Measurements from ENCODE around the gene ARGLU1.

Gene ARGLU1

DNA sequence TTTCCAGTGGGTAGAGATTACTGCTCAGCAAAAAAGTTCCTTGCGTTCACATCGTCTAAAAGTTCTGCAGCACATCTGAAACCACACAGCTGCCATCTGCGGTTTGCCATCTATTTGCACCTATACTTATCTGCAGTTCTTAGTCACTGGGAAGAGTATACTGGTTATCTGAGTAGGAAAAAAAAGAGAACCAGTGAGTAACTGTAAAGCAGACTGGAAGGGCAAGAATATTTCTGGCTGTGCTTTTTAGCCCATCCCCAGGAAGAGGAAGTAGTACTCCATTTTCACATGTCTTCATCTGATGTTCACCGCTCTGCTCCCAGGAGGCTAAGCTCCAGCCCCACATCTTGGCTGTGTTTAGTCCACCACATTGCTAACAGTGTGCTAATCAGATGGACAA, 68.0 kb downstream of the ARGLU1 start:
- no peak for DNase-seq (ENCODE audit: low spot score)

DNA sequence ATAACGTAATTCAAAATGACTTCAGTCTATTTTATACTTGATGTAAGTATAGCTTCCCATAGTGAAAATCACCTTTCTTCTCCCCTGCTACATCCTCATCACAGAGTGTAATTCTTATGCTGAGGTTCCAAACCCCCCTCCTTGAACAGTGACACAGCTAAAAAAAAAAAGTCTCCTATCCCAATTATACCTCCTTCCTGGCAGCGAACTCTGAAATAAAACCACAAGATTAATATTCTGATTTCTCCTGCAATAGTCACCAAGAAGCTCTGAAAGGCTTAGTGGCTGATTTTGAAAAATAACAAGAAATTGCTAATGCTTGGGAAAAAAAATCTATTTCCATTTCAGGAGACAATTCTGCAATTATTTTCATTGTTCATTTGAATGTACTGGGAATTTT, 68.8 kb downstream of the ARGLU1 start:
- DNase-seq (ENCODE audit: low spot score): no peak

DNA sequence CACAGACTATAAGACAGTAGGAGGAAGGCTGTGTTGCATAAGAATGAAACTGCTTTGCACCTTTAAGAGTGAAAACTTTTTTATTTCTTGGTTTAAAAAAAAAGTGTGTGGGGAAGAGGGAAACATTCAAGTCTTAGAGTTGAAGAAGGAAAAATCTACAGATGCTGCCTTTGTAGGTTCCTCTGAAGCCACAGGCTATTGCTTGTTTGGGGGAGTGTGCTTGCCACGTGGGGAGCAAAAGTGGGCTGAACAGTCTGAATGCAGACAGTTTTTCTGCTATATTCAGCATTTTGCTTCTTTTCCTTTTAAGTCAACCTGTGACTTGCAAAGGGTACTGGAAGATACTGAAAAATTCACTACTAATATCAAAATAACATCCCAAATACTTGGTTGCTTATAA, 69.4 kb downstream of the ARGLU1 start:
- no peak for DNase-seq (ENCODE audit: low spot score)

DNA sequence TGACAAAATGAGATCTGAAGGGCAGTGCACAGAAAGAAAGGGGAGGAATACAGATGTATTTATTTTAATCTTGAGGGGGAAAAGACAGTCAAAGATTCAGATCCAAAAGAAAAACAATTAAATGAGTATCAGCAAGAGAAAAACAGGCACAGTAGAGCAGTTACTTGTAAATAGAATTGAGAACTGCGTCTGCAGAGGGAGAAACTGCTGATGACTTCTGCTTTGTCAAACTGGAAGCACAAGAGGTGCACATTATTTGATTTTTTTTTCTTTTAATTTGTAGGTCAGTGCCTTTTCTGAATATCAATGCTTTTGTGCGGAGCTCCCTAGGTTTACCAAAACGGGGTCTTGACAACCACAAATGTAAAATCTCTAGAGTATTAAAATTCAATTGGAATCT, 69.8 kb downstream of the ARGLU1 start:
- no peak for DNase-seq (ENCODE audit: low spot score)

DNA sequence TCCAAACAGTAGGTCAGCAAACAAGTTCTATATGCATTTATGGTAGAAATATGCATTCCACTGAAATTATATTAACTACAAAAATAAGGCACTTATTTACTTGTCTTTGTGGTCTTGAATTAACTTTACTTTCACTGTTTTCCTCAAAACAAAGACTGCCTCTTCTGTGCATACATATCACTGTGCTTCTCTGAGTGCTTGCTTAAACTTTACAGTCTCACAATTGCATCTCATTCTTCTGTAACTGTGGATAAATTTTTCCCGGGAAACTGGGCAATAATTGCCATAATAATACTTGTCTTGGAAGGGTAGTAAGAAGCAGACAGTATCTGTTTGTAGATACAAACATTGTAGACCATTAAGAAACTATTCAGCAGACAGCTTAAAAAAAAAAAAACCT, 70.9 kb downstream of the ARGLU1 start:
- no peak for DNase-seq (ENCODE audit: low spot score)

DNA sequence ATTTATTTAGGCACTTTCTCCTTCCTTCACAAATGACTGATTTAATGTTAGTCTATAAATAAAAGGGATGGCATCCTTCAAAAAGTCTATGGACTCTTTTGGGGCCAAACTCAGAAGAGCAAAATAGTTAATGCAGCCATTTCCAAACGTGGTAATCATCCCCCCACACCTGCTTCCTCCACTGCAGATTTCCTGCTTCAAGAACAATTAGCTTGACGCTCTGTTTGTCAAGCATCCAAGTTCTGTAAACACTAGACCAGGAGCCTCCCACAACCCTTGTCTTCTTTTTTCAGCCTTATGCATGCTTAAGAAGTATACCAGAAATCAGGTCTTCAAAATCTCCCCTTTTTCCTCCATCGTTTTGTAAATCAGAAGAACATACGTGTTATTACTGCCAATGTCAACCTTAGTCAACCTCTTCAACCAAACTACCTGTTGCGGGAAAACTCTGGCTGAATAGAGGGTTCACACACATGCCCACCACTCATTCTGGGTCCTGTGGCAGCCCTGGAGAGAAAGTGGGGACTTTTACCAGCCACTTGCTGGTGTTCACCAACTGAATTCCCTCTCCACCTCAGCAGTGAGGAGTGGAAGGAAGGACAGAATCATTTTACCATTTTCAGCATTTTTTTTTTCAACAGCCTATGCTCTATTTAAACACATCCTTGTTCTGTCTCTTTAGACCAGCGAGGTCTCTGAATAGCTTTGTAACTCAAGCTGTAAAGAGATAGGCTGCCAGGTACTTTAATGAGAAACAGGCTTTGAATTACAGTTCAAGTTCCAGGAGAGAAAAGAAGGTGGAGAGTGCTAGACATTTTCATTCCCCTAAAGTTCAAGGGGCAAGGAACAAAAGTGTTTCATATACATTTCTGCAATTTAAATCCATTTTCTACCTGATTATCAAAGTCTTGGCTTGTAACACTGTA, 71.6 kb downstream of the ARGLU1 start:
- DNase-seq (ENCODE audit: low spot score): no peak

DNA sequence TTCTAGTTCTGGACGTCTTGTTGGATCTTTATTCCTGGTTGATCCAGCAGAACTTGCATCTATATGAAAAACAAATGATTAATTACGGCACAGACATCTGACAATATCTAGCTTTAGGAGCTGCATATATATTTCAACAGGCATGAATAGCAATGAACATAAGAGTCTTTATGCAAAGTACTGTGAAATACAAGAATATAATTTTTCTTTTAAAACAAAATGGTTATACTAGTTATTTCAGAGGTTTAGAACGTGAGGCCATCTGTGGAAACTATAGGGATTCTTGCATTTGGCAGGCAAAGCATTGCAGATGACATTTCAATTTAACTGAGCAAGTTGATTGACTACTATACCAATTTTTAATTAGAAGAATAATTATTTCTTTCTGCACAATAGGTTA, 73.0 kb downstream of the ARGLU1 start:
- no peak for DNase-seq (ENCODE audit: low spot score)

DNA sequence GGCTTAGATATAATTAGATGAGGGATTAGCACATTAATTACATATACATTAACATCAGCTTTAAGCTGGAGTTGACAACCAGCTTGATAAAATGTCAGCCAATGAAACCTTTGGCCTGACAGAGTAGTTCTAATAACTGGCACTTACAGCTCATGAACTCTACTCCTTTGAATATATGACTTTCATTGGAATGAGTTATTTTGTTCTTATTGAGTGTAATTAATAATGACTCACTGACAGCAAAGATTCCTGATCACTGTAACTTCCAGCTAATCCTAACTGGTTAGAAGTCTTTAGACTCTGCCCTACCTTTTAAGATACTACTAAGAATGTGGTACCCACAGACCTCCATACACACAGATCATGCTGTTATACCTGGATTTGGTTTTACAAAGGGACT, 73.4 kb downstream of the ARGLU1 start:
- DNase-seq (ENCODE audit: low spot score): no peak

DNA sequence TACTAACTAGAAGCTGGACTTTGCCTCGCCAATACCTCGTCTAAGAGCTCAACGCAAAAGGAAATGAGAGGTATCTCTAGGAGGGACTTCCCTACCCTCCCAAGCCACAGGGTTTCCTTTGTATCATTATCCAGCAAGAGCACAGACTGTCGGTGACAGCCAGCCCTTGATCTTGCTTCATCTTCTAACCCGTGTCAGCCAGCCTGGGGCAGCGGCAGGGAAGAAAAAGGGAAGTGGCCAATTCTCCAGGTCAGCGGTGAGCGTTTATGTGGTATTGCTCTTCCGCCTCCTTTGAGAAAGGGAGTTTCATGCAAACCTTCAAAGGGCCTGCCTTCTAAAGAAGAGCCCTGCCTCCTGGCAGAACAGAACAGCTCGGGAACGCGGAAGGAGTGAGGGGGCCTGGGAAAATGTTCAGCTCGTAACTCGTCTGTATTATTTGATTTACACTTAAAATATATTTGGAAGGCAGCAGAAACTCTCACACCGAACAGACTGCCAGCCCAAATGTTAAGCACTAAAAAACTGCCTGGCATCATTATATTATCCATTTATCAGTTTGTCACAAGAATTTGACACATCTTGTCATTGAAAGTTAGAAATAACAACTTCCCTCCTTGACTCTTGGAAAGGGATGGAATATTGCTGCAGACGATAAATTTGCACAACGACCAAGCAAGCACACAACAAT, 74.3 kb downstream of the ARGLU1 start:
- no peak for DNase-seq (ENCODE audit: low spot score)

DNA sequence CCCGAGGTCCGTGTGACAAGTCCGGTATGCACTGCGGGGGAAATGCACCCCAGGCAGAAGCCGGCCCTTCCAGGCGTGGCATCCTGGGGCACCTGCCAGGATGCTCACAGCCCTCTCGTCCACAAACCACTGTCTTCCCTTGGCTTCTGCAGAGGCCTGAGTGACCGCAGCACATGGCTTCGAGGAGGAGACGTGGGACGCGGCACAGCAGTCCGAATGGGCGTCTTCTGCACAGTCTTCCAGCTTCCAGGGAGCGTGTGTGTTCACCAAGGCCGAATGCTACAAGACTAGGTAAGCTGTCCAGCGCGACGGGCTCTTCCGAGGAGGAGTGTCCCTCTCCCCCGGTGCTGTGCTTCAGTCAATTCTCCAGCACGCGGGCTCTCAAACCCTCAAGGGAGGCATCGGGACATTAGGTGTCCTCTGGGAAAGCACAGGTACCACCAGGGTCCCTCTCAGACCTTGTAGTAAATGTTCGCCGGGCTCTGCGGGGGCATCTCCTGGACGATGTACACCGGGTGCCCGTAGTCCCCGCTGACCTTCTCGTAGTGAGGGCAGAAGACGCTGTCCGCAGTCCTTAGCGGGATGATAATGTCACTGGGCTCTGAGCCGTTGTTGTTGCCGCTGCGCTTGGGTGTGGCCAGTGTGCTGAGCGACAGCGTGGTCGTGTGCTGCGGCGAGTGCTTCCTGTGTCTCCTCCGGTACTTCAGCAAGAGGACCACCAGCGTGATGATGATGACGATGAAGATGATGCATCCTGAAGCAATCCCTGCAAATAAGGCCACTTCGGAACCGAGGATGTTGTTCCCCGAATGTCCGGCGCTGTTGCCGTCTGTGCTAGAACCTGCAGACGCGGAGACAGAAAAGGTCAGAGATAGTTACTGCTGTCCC, 75.1 kb downstream of the ARGLU1 start:
- DNase-seq (ENCODE audit: low spot score): no peak

DNA sequence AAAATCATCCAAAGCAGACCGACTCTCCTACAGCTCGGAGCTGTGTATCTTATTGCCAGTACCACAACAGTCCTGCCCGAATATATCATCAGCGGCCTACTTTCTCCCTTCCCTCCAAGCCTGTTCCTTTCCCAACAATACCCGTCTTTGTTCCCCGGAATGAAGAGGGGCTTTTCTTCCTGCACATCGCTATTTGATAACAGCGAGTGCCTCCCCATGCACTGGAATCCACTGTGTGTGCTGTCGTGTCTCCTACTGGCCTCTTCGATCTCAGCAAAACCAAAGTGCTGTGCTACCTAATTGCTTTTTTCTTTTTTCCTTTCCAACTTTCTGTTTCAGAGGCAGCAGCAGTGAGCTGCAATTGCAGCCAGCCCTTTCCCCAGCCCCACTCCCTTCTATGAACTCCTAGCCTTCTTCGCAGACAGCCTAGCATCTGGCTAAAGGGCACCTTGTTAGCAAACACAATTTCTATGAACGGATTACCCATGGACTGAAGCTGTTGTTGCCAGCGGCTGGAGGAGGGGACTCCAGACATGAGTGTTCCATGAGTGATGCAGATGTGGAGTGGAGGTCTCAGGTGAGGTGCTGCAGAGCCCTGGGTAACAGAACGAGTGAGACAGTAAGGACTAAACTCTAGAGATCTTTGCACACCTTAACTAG, 75.9 kb downstream of the ARGLU1 start:
- no peak for DNase-seq (ENCODE audit: low spot score)
